ENCODE data around the gene GPRIN2. TPM values are rescaled to one million over a fixed set of nuclear protein-coding genes. Genes with fewer than 3 reads are reported as not detected.

GPRIN2 gene
- total and polyA plus RNA-seq, 4 donors = 0.09 to 1.3 (median 0.15) TPM; not detected in 1

DNA sequence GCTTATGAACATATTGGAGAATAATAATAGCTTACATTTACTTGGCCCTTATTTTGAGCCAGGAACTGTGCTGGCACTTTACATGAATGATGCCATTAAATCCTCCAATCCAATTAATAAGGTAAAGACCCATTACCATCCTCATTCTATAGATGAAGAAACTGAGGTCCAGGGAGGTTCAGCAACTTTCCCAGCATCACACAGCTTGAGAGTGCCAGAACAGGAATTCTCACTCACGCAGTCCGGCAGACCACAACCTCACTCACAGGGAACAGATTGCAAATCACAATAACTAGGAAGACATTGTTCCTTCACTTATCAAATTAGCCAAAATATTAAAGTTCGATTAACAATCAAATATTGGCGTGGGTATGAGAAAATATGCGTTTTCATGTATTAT, 18.3 kb downstream of the GPRIN2 start:
- no peaks in the 10 kb centered on the region for H3K9me3 ChIP-seq (ENCODE audit: control insufficient read depth in 4 of 4, low read length in 3 of 4)
- H3K27ac ChIP-seq (ENCODE audit: low read depth in 1 of 2, low read length in 2 of 2) = no peak overlapping the region
- no peak for DNase-seq (ENCODE audit: low spot score)
- H3K27me3 ChIP-seq (ENCODE audit: control insufficient read depth in 4 of 4, insufficient read depth in 4 of 4, low read length in 3 of 4) = peaks cover 0 to 3% (median 0%) of the 10 kb centered on the region in 4 donors
- TF ChIP-seq NR2F2 (IDR thresholded peaks at IDR 0.05) = no peak
- TF ChIP-seq HNF4A (conservative IDR thresholded peaks at IDR 0.05) = no peak
- TF ChIP-seq TAF1 (conservative IDR thresholded peaks at IDR 0.05) = no peak
- no peak for TF ChIP-seq RAD21 (IDR thresholded peaks at IDR 0.05)
- TF ChIP-seq FOXA2 (IDR thresholded peaks at IDR 0.05) = no peak
- H3K4me3 ChIP-seq (ENCODE audit: low read depth in 1 of 3, low read length in 3 of 3) = no peak overlapping the region
- no peaks in the 10 kb centered on the region for H3K36me3 ChIP-seq (ENCODE audit: control insufficient read depth in 4 of 4, insufficient read depth in 3 of 4, low read depth in 1 of 4, low read length in 3 of 4)
- peaks cover 0 to 2% (median 0%) of the 10 kb centered on the region in 4 donors for H3K4me1 ChIP-seq (ENCODE audit: control insufficient read depth in 4 of 4, insufficient read depth in 4 of 4, low read length in 3 of 4)
- 93% methylated on average over 5 of the region's 5 CpGs for WGBS
- H3K9ac ChIP-seq (ENCODE audit: low read depth in 1 of 2, low read length in 2 of 2) = no peak overlapping the region

DNA sequence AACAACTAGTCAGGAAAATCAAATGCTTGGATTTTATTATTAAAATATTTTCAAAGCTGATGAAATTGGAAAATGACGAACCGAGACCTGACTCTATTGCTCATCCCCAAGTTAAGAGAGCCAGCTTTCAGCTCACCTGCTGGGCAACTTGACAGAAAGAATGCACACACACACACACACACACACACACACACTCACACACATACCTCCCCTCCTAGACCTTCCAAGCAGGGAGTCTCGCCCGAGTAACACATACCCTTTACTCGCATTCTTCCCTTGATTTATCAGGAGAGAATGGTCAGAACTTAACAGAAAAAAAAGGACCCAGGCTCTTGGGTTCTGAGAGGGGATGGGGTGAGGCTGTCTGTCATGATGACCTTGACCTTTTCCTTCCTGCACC, 19.1 kb downstream of the GPRIN2 start:
- DNase-seq (ENCODE audit: low spot score) = no peak
- TF ChIP-seq EGR1 (IDR thresholded peaks at IDR 0.05; ENCODE audit: low read depth in 2 of 2) (no peak), REST (IDR thresholded peaks at IDR 0.05) (no peak), NR2F2 (IDR thresholded peaks at IDR 0.05) (no peak)
- no peaks in the 10 kb centered on the region for H3K36me3 ChIP-seq (ENCODE audit: control insufficient read depth in 4 of 4, insufficient read depth in 3 of 4, low read depth in 1 of 4, low read length in 3 of 4)
- H3K4me1 ChIP-seq (ENCODE audit: control insufficient read depth in 4 of 4, insufficient read depth in 4 of 4, low read length in 3 of 4) = peaks cover 0 to 2% (median 0%) of the 10 kb centered on the region in 4 donors
- 68% methylated on average over 5 of the region's 5 CpGs for WGBS
- no peak overlapping the region for H3K27ac ChIP-seq (ENCODE audit: low read depth in 1 of 2, low read length in 2 of 2)
- H3K4me3 ChIP-seq (ENCODE audit: low read depth in 1 of 3, low read length in 3 of 3) = no peak overlapping the region
- no peak overlapping the region for H3K9ac ChIP-seq (ENCODE audit: low read depth in 1 of 2, low read length in 2 of 2)
- H3K9me3 ChIP-seq (ENCODE audit: control insufficient read depth in 4 of 4, low read length in 3 of 4) = no peaks in the 10 kb centered on the region
- peaks cover 0 to 3% (median 0%) of the 10 kb centered on the region in 4 donors for H3K27me3 ChIP-seq (ENCODE audit: control insufficient read depth in 4 of 4, insufficient read depth in 4 of 4, low read length in 3 of 4)

DNA sequence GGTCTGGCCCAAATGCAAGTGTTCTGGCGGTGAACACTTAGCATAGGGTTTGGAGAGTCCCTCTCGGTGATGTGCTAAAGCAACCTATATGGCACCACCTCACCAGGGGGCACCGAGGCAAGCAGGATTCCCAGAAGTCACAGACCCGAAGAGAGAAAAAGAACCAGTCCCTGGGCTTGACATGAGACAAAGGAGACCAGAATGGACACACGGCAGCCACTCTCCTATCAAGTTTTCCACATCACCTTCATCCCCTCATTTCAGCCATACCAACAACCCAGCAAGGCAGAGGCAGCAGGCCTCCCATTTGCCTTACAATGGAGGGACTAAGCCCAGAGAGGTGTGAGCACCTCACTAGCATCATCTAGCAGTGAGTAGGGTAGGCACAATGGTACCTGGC, 19.7 kb downstream of the GPRIN2 start:
- no peak overlapping the region for H3K27ac ChIP-seq (ENCODE audit: low read depth in 1 of 2, low read length in 2 of 2)
- H3K4me1 ChIP-seq (ENCODE audit: control insufficient read depth in 4 of 4, insufficient read depth in 4 of 4, low read length in 3 of 4) = peaks cover 0 to 2% (median 0%) of the 10 kb centered on the region in 4 donors
- DNase-seq (ENCODE audit: low spot score) = no peak
- H3K9ac ChIP-seq (ENCODE audit: low read depth in 1 of 2, low read length in 2 of 2) = no peak overlapping the region
- 86% methylated on average over 5 of the region's 5 CpGs for WGBS
- H3K27me3 ChIP-seq (ENCODE audit: control insufficient read depth in 4 of 4, insufficient read depth in 4 of 4, low read length in 3 of 4) = peaks cover 0 to 3% (median 0%) of the 10 kb centered on the region in 4 donors
- TF ChIP-seq RAD21 (IDR thresholded peaks at IDR 0.05) (no peak), FOXA1 (IDR thresholded peaks at IDR 0.05) (no peak), TAF1 (conservative IDR thresholded peaks at IDR 0.05) (no peak), HNF4A (conservative IDR thresholded peaks at IDR 0.05) (no peak), JUND (IDR thresholded peaks at IDR 0.05) (no peak), RXRA (IDR thresholded peaks at IDR 0.05) (no peak), FOXA2 (IDR thresholded peaks at IDR 0.05) (no peak), SP1 (IDR thresholded peaks at IDR 0.05) (no peak), YY1 (IDR thresholded peaks at IDR 0.05) (no peak), ZBTB33 (IDR thresholded peaks at IDR 0.05) (no peak), HNF4G (IDR thresholded peaks at IDR 0.05) (no peak), EGR1 (IDR thresholded peaks at IDR 0.05; ENCODE audit: low read depth in 2 of 2) (no peak), GABPA (IDR thresholded peaks at IDR 0.05 in 1 of 2, conservative IDR thresholded peaks at IDR 0.05 in 1 of 2) (no peak), NR2F2 (IDR thresholded peaks at IDR 0.05) (no peak), CTCF (IDR thresholded peaks at IDR 0.05; ENCODE audit: low read depth, low read length, missing input control) (no peak)
- TF ChIP-seq, protein P1, sequence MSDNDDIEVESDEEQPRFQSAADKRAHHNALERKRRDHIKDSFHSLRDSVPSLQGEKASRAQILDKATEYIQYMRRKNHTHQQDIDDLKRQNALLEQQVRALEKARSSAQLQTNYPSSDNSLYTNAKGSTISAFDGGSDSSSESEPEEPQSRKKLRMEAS (IDR thresholded peaks at IDR 0.05) = no peak
- H3K4me3 ChIP-seq (ENCODE audit: low read depth in 1 of 3, low read length in 3 of 3) = no peak overlapping the region
- H3K36me3 ChIP-seq (ENCODE audit: control insufficient read depth in 4 of 4, insufficient read depth in 3 of 4, low read depth in 1 of 4, low read length in 3 of 4) = no peaks in the 10 kb centered on the region
- no peaks in the 10 kb centered on the region for H3K9me3 ChIP-seq (ENCODE audit: control insufficient read depth in 4 of 4, low read length in 3 of 4)

All from liver (tissue), 9 donors.